ENCODE data around the gene ZNF471. TPM values are rescaled to one million over a fixed set of nuclear protein-coding genes. Genes with fewer than 3 reads are reported as not detected.

ZNF471 gene
- total RNA-seq, 1 donor from 2014 or later = 5.2 TPM

DNA sequence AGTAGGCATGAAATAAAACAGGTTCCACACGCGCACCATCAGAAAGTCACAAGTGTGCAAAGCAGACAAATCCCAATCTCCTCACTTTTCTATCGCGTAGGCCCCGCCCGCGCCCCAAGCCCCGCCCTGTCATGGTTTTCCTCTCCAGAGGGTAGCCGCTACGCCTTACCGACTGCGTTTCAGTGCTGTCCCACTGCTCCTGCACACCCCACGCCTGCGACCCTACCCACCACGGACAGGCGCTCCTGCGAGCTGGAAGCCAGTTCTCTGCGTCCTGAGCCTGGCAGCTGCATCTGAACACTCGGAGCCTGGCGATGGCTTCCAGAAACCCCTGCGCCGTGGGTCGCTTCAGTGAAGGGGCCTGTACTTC is 59.2 kb downstream of the ZNF471 start:
- ATAC-seq = peak; percentile 66
- intact Hi-C loops (cut with DNase I) = loop anchor here (2.0 to 10.0 kb wide), 2 partner anchors 28 to 162 kb away; partner anchors contain the start of genes ZFP28 and ZNF583
- peak; percentile 75 for DNase-seq (ENCODE audit: missing footprints)

DNA sequence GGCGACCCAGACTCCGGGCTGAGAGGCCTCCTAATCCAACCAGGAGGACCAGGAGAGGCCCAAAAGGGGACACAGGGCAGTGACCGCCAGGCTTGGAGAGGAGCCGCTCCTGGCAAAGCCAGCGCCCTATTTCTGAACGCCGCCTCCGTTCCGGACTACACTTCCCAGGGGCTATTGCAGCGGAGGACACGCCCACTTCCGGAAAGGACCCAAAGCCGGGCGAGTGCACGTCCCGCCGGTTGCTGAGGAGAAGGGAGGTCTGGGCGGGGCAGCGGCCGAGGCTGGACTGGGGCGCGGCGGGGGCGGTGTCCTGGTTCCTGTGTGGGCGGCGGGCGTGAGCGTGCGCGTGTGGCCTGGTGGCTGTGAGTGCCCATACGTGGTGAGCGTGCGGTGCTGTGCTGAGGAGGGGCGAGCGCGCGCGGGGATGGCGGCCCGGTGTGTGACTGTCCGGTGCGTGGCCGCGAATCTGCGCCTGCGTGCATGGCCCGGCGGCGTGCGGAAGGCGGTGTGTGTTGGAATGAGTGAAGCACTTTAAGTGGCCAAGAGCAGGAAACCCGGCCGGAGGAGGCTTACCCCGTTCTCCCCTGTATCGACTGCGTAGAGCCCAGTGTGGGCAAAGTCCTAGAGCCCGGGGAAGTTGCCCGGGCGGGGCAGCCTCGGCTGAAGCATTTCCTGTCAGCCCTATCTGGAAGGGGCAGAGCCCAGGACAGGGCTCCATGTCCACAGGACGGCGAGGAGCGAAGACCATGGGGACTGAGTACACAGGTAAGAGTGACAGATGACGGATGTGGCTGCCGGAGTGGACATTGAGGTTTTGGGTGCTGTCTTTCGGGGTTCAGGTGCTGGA is 59.8 kb downstream of the ZNF471 start, which contains the start of gene ZNF470:
TSS of gene ZNF470 (plus strand) at position 195 of the 847 bp plus-strand sequence. CDS start 2,844 bp downstream, outside the sequence.
- intact Hi-C loops (cut with DNase I) = loop anchor here (2.0 to 10.0 kb wide), 3 partner anchors 27 to 163 kb away; partner anchors contain the start of genes ZFP28, ZNF583 and ZNF71
- ATAC-seq = peak; percentile 100
- DNase-seq (ENCODE audit: missing footprints) = peak; percentile 96

DNA sequence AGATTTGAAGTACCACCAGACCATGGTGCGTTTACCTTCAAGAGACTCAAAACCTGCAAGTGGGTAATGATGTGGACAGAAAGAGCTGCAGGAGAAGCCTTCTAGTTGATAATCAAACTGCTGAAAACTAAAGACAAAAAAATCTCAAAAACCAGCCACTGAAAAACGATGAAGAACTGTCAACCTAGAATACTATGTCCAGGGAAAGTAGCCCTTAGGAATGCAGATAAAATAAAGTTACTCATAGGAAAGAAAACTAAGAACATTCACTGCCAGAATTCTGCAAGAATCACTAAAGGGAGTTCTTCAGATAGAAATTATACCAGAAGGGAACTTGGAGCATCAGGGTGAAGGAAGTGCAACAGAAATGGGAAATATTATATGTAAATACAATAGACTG is 64.9 kb downstream of the ZNF471 start:
- intact Hi-C loops (cut with DNase I) = no loop called here
- ATAC-seq (no peak), DNase-seq (ENCODE audit: missing footprints) (no peak)

DNA sequence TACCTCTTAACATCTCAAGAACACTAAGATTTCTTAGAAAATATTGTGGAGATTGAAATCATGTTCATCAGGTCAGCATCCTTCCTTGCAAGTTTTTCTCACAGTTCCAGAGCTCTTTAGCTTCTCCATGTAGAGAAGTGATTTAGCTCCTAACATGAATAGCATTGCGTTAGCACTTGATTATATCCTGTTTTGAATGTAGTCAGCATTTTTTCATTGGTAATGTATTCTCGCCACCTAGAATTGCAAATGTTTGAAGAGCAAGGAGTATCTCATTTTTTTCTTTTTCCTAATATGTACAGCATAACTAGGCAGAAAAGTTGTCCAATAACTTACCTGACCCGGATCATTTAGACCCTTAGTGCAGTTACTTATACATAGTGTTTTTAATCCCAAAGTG is 66.3 kb downstream of the ZNF471 start:
- intact Hi-C loops (cut with DNase I) = no loop called here

DNA sequence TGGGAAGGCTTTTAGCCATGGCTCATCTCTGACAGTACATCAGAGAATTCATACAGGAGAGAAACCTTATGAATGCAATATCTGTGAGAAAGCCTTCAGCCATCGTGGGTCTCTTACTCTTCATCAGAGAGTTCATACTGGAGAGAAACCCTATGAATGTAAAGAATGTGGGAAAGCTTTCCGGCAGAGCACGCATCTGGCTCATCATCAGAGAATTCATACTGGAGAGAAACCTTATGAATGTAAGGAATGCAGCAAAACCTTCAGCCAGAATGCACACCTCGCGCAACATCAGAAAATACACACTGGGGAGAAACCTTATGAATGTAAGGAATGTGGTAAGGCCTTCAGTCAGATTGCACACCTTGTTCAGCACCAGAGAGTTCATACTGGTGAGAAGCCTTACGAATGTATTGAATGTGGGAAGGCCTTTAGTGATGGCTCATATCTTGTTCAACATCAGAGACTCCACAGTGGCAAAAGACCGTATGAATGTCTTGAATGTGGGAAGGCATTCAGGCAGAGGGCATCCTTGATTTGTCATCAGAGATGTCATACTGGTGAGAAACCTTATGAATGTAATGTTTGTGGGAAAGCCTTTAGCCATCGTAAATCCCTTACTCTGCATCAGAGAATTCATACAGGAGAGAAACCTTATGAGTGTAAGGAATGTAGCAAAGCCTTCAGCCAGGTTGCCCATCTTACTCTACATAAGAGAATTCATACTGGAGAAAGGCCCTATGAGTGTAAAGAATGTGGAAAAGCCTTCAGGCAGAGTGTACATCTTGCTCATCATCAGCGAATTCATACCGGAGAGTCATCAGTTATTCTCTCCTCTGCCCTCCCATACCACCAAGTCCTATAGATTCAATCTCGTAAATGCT is 70.3 kb downstream of the ZNF471 start:
- no peak for ATAC-seq
- intact Hi-C loops (cut with DNase I) = no loop called here

More for the DNA sequence above, 66.3 kb downstream of the ZNF471 start:
- ATAC-seq (no peak), DNase-seq (ENCODE audit: missing footprints) (no peak)

More for the DNA sequence above, 70.3 kb downstream of the ZNF471 start:
- DNase-seq (ENCODE audit: missing footprints) = no peak

Other genes starting within 250 kb of the ZNF471 start
- gene EDDM13, start 235.1 kb upstream of the ZNF471 start, total RNA-seq = not detected
- gene ZSCAN5A, start 193.0 kb upstream of the ZNF471 start, total RNA-seq = 20.3 TPM
- 3.6 TPM for gene ZNF582, start 114.3 kb upstream of the ZNF471 start, total RNA-seq
- 5.4 TPM for gene ZNF583, start 103.5 kb upstream of the ZNF471 start, total RNA-seq
- 7.0 TPM for gene ZNF667, start 30.5 kb upstream of the ZNF471 start, total RNA-seq
- 5.5 TPM for gene ZFP28, start 31.1 kb downstream of the ZNF471 start, total RNA-seq
- 2.9 TPM for gene ZNF470, start 59.6 kb downstream of the ZNF471 start, total RNA-seq
- gene ZNF71, start 87.4 kb downstream of the ZNF471 start, total RNA-seq = 6.4 TPM
- not detected for gene SMIM17, start 135.3 kb downstream of the ZNF471 start, total RNA-seq
- 7.3 TPM for gene ZNF835, start 163.9 kb downstream of the ZNF471 start, total RNA-seq